Kidney (tissue), 14 donors: ENCODE results near the gene DLG5. TPM values are rescaled to one million over a fixed set of nuclear protein-coding genes. Genes with fewer than 3 reads are reported as not detected.

Source experiments
- DNase-seq, 5 donors: peaks; one replicate each; pipeline ENCODE4 v3.0.0-alpha.2; 2013 to 2020
- FAIRE-seq: peaks from 2 replicates; lab custom pipeline; 2012; peaks lifted over from hg19 to GRCh38; lab: Jason Lieb, UNC
- H3K27ac ChIP-seq, 2 donors: one replicate each; pipeline ENCODE4 v1.7.0; 2013; ENCODE audit warnings: low read depth in 2 of 2, low read length in 2 of 2, inconsistent platforms in 1 of 2
- H3K27me3 ChIP-seq: one replicate; pipeline ENCODE4 v1.7.1; 2013; ENCODE audit warnings: low read length, inconsistent platforms; ENCODE audit not compliant: control insufficient read depth, insufficient read depth
- H3K36me3 ChIP-seq, 3 donors: one replicate each; pipeline versions ENCODE4 v1.7.0 to v1.7.1; 2013; ENCODE audit warnings: low read length in 3 of 3, control low read depth in 1 of 3, inconsistent platforms in 1 of 3; ENCODE audit not compliant: insufficient read depth in 3 of 3, control insufficient read depth in 2 of 3
- H3K4me1 ChIP-seq, 3 donors: one replicate each; pipeline versions ENCODE4 v1.7.0 to v1.7.1; 2013; ENCODE audit warnings: low read length in 3 of 3, inconsistent platforms in 1 of 3, low read depth in 1 of 3; ENCODE audit not compliant: control insufficient read depth in 2 of 3, insufficient read depth in 2 of 3
- H3K4me3 ChIP-seq, 3 donors: one replicate each; pipeline versions ENCODE4 v1.7.0 to v1.8.1; 2013; ENCODE audit warnings: low read length in 3 of 3, control low read depth in 1 of 3, inconsistent platforms in 1 of 3
- H3K9ac ChIP-seq, 3 donors: one replicate each; pipeline versions ENCODE4 v1.7.0 to v1.7.1; 2013; ENCODE audit warnings: low read length in 3 of 3, control low read depth in 1 of 3, inconsistent platforms in 1 of 3
- H3K9me3 ChIP-seq, 3 donors: one replicate each; pipeline versions ENCODE4 v1.7.0 to v1.7.1; 2013; ENCODE audit warnings: low read length in 3 of 3, control low read depth in 1 of 3, inconsistent platforms in 1 of 3; ENCODE audit not compliant: control insufficient read depth in 2 of 3, insufficient read depth in 1 of 3
- intact Hi-C: fragments of 100-400 bp; cut with DNase I; formaldehyde crosslinking; loops from one replicate; pipeline ENCODE4 v1.11.1; 2022
- polyA plus RNA-seq: library from polyadenylated mRNA; stranded (reverse); fragments of 350-450 nt; fragmentation: Illumina TruSeq; extraction: RNeasy Lipid Tissue Mini Kit (QIAGEN cat#74804); gene quantifications from one replicate; pipeline ENCODE4 v1.2.3, GENCODE V29; 2014; ENCODE audit warnings: low read depth, low replicate concordance; ENCODE audit not compliant: insufficient read depth
- total RNA-seq: library from RNA; stranded (reverse); fragmentation: NEBNext Ultra II Directional; extraction: Animal tissue kit (Norgen Biotek cat#: 25700); gene quantifications from one replicate; pipeline ENCODE4 v1.2.1, GENCODE V29; 2021
- TF ChIP-seq, protein P1 (sequence below): IDR thresholded peaks from 3 replicates; pipeline ENCODE4 v1.5.1; 2012; ENCODE audit warnings: mild to moderate bottlenecking, moderate library complexity, borderline replicate concordance; ENCODE audit not compliant: insufficient read depth; ENCODE audit errors: extremely low read depth
- donor health status: control.
- donor health status: control.
- donor health status: control.
- donor health status: control.
- donor health status: control.
- donor health status: DM: yes; HTN: yes; CAD: no.
- donor health status: Normal renal cell carcinoma (clear cell type).

DLG5 gene
- total and polyA plus RNA-seq, 2 donors from 2014 or later, result 5.4 to 30.0 TPM

DNA sequence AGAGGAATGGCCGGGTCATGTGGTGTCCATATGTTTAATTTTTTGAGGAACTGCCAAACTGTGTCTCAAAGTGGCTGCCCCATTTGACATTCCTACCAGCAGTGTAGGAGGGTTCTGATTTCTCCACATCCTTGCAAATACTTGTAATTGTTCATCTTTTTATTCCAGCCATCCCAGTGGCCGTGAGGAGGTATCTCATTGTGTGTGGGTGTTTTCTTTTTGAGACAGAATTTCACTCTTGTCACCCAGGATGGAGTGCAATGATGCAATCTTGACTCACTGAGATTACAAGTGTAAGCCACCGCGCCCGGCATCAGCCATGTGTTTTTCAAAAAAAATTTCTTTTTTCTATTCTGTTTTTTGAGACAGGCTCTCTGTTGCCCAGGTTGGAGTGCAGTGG is 38.7 kb upstream of the DLG5 start:
- H3K4me1 ChIP-seq, result no peaks in the 10 kb centered on the region
- TF ChIP-seq, protein P1, sequence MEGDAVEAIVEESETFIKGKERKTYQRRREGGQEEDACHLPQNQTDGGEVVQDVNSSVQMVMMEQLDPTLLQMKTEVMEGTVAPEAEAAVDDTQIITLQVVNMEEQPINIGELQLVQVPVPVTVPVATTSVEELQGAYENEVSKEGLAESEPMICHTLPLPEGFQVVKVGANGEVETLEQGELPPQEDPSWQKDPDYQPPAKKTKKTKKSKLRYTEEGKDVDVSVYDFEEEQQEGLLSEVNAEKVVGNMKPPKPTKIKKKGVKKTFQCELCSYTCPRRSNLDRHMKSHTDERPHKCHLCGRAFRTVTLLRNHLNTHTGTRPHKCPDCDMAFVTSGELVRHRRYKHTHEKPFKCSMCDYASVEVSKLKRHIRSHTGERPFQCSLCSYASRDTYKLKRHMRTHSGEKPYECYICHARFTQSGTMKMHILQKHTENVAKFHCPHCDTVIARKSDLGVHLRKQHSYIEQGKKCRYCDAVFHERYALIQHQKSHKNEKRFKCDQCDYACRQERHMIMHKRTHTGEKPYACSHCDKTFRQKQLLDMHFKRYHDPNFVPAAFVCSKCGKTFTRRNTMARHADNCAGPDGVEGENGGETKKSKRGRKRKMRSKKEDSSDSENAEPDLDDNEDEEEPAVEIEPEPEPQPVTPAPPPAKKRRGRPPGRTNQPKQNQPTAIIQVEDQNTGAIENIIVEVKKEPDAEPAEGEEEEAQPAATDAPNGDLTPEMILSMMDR, result no peak
- intact Hi-C loops, result no loop called here
- FAIRE-seq (no peak), DNase-seq (no peak)
- H3K36me3 ChIP-seq, result no peaks in the 10 kb centered on the region
- no peaks in the 10 kb centered on the region for H3K27me3 ChIP-seq
- H3K9me3 ChIP-seq, result peaks cover 0 to 3% (median 0%) of the 10 kb centered on the region in 3 donors
- no peak overlapping the region for H3K4me3 ChIP-seq
- no peak overlapping the region for H3K27ac ChIP-seq
- H3K9ac ChIP-seq, result no peak overlapping the region

GRCh38 chr10:77964811-77965210 is 38.3 kb upstream of the DLG5 start:
- no peak overlapping the region for H3K27ac ChIP-seq
- TF ChIP-seq, protein P1, result no peak
- no peak overlapping the region for H3K4me3 ChIP-seq
- peaks cover 0 to 3% (median 0%) of the 10 kb centered on the region in 3 donors for H3K9me3 ChIP-seq
- H3K36me3 ChIP-seq, result no peaks in the 10 kb centered on the region
- DNase-seq (no peak), FAIRE-seq (no peak)
- intact Hi-C loops, result no loop called here
- H3K9ac ChIP-seq, result no peak overlapping the region
- no peaks in the 10 kb centered on the region for H3K4me1 ChIP-seq
- no peaks in the 10 kb centered on the region for H3K27me3 ChIP-seq

- no peaks in the 10 kb centered on the region for H3K36me3 ChIP-seq
- TF ChIP-seq, protein P1, result no peak
- H3K27me3 ChIP-seq, result no peaks in the 10 kb centered on the region
- DNase-seq (no peak), FAIRE-seq (no peak)
- no peak overlapping the region for H3K4me3 ChIP-seq
- intact Hi-C loops, result no loop called here
- H3K9me3 ChIP-seq, result peaks cover 0 to 3% (median 0%) of the 10 kb centered on the region in 3 donors
- H3K27ac ChIP-seq, result no peak overlapping the region
- H3K9ac ChIP-seq, result no peak overlapping the region
- no peaks in the 10 kb centered on the region for H3K4me1 ChIP-seq
Observed at GRCh38 chr10:77963901-77964300, 37.3 kb upstream of the DLG5 start.

DNA sequence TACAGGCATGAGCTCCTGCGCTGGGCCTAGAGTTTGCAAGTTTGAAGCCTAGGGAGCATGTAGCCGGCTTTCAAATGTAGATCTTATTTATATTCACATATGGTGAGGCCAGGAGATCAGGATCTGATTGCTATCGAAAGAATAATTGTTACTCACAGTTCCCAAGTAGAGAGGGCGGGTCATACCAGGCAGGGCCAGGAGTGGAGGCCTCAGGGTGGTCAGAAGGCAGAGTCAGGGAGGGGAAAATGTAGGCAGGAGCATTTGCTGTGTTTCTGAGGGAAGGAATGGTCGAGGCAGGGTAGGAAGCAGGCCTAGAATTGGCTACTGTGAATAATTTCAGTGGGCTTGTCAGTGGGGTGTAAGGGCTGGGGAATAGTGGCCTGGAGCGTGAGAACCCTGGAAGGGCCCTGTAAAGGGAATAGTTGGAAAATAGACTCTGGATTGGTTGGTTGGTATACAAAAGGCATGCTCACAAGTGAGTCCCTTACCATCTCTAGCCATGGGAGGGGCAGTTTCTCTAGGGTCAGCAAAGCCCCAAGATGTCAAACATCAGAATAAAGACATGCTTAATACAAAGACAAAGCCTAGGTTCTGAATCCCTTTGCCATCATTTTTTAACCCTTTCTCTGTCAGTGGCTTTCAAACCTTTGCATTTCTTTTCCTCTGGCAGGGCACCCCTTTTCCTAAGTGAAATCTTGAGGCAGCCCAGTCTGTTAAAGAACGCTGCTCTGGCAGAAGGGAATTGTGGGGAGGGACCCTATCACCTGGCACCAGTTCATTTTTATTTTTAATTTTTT is 36.0 kb upstream of the DLG5 start:
- DNase-seq, result no peak
- intact Hi-C loops, result no loop called here
- Histone ChIP-seq H3K4me3 (no peak overlapping the region), H3K9me3 (peaks cover 0 to 3% (median 0%) of the 10 kb centered on the region in 3 donors), H3K9ac (no peak overlapping the region), H3K36me3 (no peaks in the 10 kb centered on the region), H3K27me3 (no peaks in the 10 kb centered on the region), H3K4me1 (no peaks in the 10 kb centered on the region), H3K27ac (no peak overlapping the region)
- TF ChIP-seq, protein P1, result no peak
- FAIRE-seq, result no peak
